ENCODE data around the gene NRSN2. TPM values are rescaled to one million over a fixed set of nuclear protein-coding genes. Genes with fewer than 3 reads are reported as not detected.

NRSN2 gene
- total and polyA plus RNA-seq, 12 donors = 12.1 to 53.9 (median 20.0) TPM

DNA sequence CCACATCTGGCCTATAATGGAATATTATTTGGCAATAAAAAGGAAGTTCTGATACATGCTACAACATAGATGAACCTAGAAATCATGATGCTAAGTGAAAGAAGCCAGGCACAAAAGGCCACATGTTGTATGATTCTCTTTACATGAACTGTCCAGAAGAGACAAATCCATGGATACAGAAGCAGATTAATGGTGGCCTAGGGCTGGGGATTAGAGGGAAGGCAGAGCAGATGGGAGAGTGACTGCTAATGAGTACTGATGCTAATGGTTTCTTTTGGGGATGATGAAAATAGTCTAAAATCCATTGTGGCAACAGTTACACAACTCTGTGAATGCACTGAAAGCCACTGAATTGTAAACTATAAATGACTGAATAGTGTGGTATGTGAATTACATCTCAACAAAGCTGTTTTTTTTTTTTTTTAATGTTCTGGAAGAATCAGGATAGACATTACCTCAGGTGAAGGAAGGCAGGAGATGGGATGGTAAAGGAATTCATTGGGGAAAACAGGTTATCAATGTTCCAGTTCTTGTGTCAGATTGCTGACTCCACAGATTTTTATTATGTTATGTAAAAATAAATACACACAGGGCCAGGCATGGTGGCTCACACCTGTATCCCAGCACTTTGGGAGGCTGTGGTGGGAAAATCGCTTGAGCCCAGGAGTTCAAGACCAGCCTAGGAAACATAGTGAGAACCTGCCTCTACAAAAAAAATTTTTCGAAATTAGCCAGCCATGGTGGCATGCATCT, 30.4 kb upstream of the NRSN2 start:
- H3K4me1 ChIP-seq = no peaks in the 10 kb centered on the region
- intact Hi-C loops (cut with DNase I) = no loop called here
- no peaks in the 10 kb centered on the region for H3K9me3 ChIP-seq
- ATAC-seq (no peak), DNase-seq (no peak)
- no peak overlapping the region for H3K27ac ChIP-seq
- TF ChIP-seq, protein P1, sequence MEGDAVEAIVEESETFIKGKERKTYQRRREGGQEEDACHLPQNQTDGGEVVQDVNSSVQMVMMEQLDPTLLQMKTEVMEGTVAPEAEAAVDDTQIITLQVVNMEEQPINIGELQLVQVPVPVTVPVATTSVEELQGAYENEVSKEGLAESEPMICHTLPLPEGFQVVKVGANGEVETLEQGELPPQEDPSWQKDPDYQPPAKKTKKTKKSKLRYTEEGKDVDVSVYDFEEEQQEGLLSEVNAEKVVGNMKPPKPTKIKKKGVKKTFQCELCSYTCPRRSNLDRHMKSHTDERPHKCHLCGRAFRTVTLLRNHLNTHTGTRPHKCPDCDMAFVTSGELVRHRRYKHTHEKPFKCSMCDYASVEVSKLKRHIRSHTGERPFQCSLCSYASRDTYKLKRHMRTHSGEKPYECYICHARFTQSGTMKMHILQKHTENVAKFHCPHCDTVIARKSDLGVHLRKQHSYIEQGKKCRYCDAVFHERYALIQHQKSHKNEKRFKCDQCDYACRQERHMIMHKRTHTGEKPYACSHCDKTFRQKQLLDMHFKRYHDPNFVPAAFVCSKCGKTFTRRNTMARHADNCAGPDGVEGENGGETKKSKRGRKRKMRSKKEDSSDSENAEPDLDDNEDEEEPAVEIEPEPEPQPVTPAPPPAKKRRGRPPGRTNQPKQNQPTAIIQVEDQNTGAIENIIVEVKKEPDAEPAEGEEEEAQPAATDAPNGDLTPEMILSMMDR (IDR thresholded peaks at IDR 0.05) = no peak
- WGBS, 2 donors = 93 to 94% methylated on average over 2 of the region's 2 CpGs
- peaks cover 0 to 26% (median 0%) of the 10 kb centered on the region in 9 donors for H3K36me3 ChIP-seq
- no peak overlapping the region for H3K4me3 ChIP-seq
- H3K27me3 ChIP-seq = no peaks in the 10 kb centered on the region

GRCh38 chr20:324177-325044, 22.5 kb upstream of the NRSN2 start:
- 0 to 1% methylated on average over 63 to 69 of the region's 69 CpGs for WGBS, 2 donors
- DNase-seq = peak; percentile 88 to 92
- peak overlapping the region; percentile 33 to 83 (median 73) for H3K4me3 ChIP-seq
- intact Hi-C loops (cut with DNase I) = loop anchor here in 5 of 10 donors (1.0 to 10.0 kb wide), 7 partner anchors 14 to 57 kb away; partner anchors contain the start of gene ZCCHC3 (in 1 of the 5)
- no peaks in the 10 kb centered on the region for H3K9me3 ChIP-seq
- ATAC-seq = peak; percentile 65 to 87 (median 78)
- H3K27me3 ChIP-seq = peaks cover 0 to 9% (median 0%) of the 10 kb centered on the region in 7 donors
- H3K27ac ChIP-seq = peak overlapping the region; percentile 85 to 98 (median 95)
- H3K36me3 ChIP-seq = peaks cover 0 to 12% (median 0%) of the 10 kb centered on the region in 9 donors
- TF ChIP-seq, protein P1 (IDR thresholded peaks at IDR 0.05) = peak in 5 of 9 donors; percentile 24 to 45 (median 40)
- H3K4me1 ChIP-seq = peaks cover 5 to 44% (median 24%) of the 10 kb centered on the region in 9 donors

DNA sequence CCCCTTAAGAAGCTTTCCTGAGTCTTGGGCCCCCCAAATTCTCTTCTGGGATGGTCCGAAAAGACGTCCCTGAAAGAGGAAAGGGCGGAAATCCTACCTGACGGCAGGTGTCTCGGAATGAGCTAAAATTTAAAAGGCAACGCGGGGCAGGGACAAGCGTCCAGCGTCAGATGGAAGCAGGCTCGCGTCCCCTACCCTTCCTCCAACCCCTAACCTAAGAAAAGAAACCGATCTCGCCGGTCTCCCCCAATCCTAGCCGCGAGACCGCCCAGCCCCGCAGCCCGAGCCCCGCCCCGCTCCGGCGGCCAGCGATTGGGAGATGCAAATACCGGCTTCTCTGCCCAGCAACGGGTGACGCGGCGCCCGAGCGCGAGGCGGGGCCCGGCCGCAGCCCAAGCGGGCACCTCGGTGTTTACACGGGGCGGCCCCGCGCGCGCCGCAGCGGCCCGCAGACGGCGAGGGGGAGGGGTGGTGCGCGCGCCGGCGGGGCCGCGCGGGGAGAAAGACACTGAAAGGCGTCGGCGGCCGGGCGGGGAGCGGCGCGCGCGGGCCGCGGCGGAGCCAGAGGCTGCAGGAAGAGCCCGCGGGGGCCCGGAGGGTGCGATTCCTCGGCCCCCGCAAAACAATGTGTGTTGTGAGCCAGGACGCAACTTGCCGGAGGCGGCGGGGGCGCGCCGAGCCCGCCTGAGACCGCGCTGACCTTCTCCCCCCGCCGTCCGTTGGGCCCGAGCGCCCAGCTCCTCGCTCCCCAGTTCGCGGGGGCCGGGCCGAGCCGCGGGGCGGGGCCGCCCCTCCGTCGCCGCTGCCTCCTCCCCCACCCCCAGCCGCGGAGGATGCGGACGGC, 21.6 kb upstream of the NRSN2 start, which contains the start of gene SOX12:
Gene SOX12 (plus strand): TSS at position 508 of the 844 bp plus-strand sequence. CDS start 373 bp downstream, outside the sequence.
- WGBS, 2 donors = 0% methylated on average over 46 to 106 of the region's 106 CpGs
- H3K4me3 ChIP-seq = peak within 1 kb of the TSS; percentile 50 to 83 (median 73)
- H3K27ac ChIP-seq = peak within 1 kb of the TSS; percentile 85 to 98 (median 95)
- no peaks in the 10 kb centered on the region for H3K9me3 ChIP-seq
- H3K4me1 ChIP-seq = peaks cover 5 to 49% (median 26%) of the 10 kb centered on the region in 9 donors
- intact Hi-C loops (cut with DNase I) = loop anchor here in 5 of 10 donors (1.0 to 10.0 kb wide), 7 partner anchors 14 to 58 kb away; partner anchors contain the start of gene ZCCHC3 (in 1 of the 5)
- DNase-seq (peak; percentile 97 to 98), ATAC-seq (peak; percentile 76 to 88 (median 82))
- TF ChIP-seq, protein P1 (IDR thresholded peaks at IDR 0.05) = no peak
- peaks cover 0 to 9% (median 0%) of the 10 kb centered on the region in 7 donors for H3K27me3 ChIP-seq
- H3K36me3 ChIP-seq = peaks cover 0 to 7% (median 0%) of the 10 kb centered on the region in 9 donors
